ENCODE results near the gene RNASEH1. TPM values are rescaled to one million over a fixed set of nuclear protein-coding genes. Genes with fewer than 3 reads are reported as not detected.

Gene RNASEH1
- total and polyA plus RNA-seq, 2 of the 13 experiments (the other 11 are each of a cell fraction or from before 2014, with no cell fraction given), result 14.5 to 57.4 TPM

GRCh38 chr2:3535794-3536681 lies 22.1 kb downstream of the RNASEH1 start (continued):
- no peak for TF ChIP-seq MAZ (IDR thresholded peaks at IDR 0.05; ENCODE audit: borderline replicate concordance, low read depth, low read length)
- peak; percentile 75 for TF ChIP-seq MAZ (CRISPR knock-in tag; IDR thresholded peaks at IDR 0.05; ENCODE audit: low read depth)
- no peak for TF ChIP-seq KLF6 (CRISPR knock-in tag; IDR thresholded peaks at IDR 0.05)
- TF ChIP-seq PRMT3 (CRISPR knock-in tag; IDR thresholded peaks at IDR 0.05; ENCODE audit: borderline replicate concordance, low read depth), result peak; percentile 40; the same call in 1 of the 2 replicates
- peak; percentile 14; the same call in 1 of the 2 replicates for TF ChIP-seq ZSCAN5A (CRISPR knock-in tag; IDR thresholded peaks at IDR 0.05; ENCODE audit: borderline replicate concordance)
- TF ChIP-seq ARID2 (CRISPR knock-in tag; IDR thresholded peaks at IDR 0.05; ENCODE audit: borderline replicate concordance), result peak; percentile 85
- TF ChIP-seq ZBTB21 (CRISPR knock-in tag; IDR thresholded peaks at IDR 0.05), result 0 out of 2 replicates have a peak, but pooled peaks have one; percentile 29
- no peak for TF ChIP-seq ZBTB33 (CRISPR knock-in tag; IDR thresholded peaks at IDR 0.05)
- no peak; the same call in 1 of the 2 replicates for TF ChIP-seq TSC22D2 (CRISPR knock-in tag; IDR thresholded peaks at IDR 0.05; ENCODE audit: borderline replicate concordance)
- TF ChIP-seq ZNF18 (CRISPR knock-in tag; IDR thresholded peaks at IDR 0.05; ENCODE audit: insufficient replicate concordance), result peak; percentile 66
- TF ChIP-seq SMAD3 (CRISPR knock-in tag; IDR thresholded peaks at IDR 0.05), result no peak
- peak; percentile 14 for TF ChIP-seq POGK (CRISPR knock-in tag; conservative IDR thresholded peaks at IDR 0.05)
- peak; percentile 47 for TF ChIP-seq ZNF317 (CRISPR knock-in tag; IDR thresholded peaks at IDR 0.05)
- peak; percentile 65; the same call in 1 of the 2 replicates for TF ChIP-seq THAP9 (CRISPR knock-in tag; IDR thresholded peaks at IDR 0.05; ENCODE audit: borderline replicate concordance)
- TF ChIP-seq RXRA (CRISPR knock-in tag; IDR thresholded peaks at IDR 0.05), result peak; percentile 55
- no peak for TF ChIP-seq NR2F6 (IDR thresholded peaks at IDR 0.05)
- TF ChIP-seq NR2F6 (CRISPR knock-in tag; IDR thresholded peaks at IDR 0.05), result 0 out of 2 replicates have a peak, but pooled peaks have one; percentile 16
- TF ChIP-seq ZNF335 (CRISPR knock-in tag; IDR thresholded peaks at IDR 0.05), result 0 out of 2 replicates have a peak, but pooled peaks have one; percentile 19

Data from HepG2 (cell line).